ENCODE measurements around the gene CPSF7.

DNA sequence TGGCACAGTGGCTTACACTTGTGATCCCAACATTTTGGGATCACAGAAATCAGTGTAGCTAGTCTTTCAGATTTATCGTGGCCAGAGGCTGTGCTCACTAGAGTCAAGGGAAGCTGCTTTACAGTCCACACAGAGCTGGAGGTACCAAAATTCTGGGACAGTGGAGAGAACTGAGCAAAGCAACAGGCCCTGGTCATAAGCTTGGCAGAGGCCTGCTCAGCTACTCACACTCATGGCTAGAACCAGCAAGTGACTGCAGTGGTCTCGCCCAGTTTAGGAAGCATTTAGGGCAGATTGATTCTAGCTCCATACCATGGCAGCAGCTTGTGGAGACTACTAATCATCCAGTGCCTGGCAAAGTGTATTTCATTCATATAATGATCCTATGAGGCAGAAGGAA lies 28.6 kb downstream of the CPSF7 start:
- TF ChIP-seq, protein P1, sequence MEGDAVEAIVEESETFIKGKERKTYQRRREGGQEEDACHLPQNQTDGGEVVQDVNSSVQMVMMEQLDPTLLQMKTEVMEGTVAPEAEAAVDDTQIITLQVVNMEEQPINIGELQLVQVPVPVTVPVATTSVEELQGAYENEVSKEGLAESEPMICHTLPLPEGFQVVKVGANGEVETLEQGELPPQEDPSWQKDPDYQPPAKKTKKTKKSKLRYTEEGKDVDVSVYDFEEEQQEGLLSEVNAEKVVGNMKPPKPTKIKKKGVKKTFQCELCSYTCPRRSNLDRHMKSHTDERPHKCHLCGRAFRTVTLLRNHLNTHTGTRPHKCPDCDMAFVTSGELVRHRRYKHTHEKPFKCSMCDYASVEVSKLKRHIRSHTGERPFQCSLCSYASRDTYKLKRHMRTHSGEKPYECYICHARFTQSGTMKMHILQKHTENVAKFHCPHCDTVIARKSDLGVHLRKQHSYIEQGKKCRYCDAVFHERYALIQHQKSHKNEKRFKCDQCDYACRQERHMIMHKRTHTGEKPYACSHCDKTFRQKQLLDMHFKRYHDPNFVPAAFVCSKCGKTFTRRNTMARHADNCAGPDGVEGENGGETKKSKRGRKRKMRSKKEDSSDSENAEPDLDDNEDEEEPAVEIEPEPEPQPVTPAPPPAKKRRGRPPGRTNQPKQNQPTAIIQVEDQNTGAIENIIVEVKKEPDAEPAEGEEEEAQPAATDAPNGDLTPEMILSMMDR (IDR thresholded peaks at IDR 0.05 in 4 of 5, conservative IDR thresholded peaks at IDR 0.05 in 1 of 5), result no peak
- no peak for TF ChIP-seq POLR2A (IDR thresholded peaks at IDR 0.05)
